ENCODE measurements around the gene EFNA5. TPM values are rescaled to one million over a fixed set of nuclear protein-coding genes. Genes with fewer than 3 reads are reported as not detected.

The EFNA5 gene
- total and polyA plus RNA-seq, 2 of the 8 experiments (the other 6 are each of a cell fraction or from before 2014, with no cell fraction given), result 9.6 to 21.8 TPM

- Histone ChIP-seq H3K18ac (ENCODE audit: extremely low read depth, low read length) (no peak overlapping the region), H4K8ac (ENCODE audit: extremely low read depth, insufficient read depth, low read length) (no peak overlapping the region), H3K4me1 (replicated peaks in 1 of 4; ENCODE audit: control insufficient read depth in 3 of 4, insufficient read depth in 4 of 4, low read length in 3 of 4) (peaks cover 2 to 13% (median 7%) of the 10 kb centered on the region in 4 experiments; a peak in 4 of 7 replicates), H3K23ac (ENCODE audit: insufficient read length) (no peak overlapping the region), H2AFZ (ENCODE audit: low read length) (no peak overlapping the region), H2BK5ac (ENCODE audit: low read depth, low read length) (no peak overlapping the region), H3K79me1 (ENCODE audit: low read depth, low read length) (no peaks in the 10 kb centered on the region), H4K91ac (replicated peaks; ENCODE audit: insufficient read length, low read length) (no peak overlapping the region), H2BK120ac (replicated peaks; ENCODE audit: low read depth, low read length) (no peak overlapping the region), H4K20me1 (replicated peaks in 1 of 2; ENCODE audit: control insufficient read depth in 1 of 2, insufficient read depth in 2 of 2, low read length in 2 of 2) (no peaks in the 10 kb centered on the region), H3K23me2 (ENCODE audit: low read depth, low read length) (no peaks in the 10 kb centered on the region), H2BK12ac (ENCODE audit: low read depth, low read length) (no peak overlapping the region), H2BK15ac (ENCODE audit: low read length) (no peak overlapping the region), H3K4ac (replicated peaks; ENCODE audit: insufficient read length, low read depth, low read length) (no peak overlapping the region), H2BK20ac (ENCODE audit: low read length) (no peak overlapping the region), H3K9ac (replicated peaks in 1 of 4; ENCODE audit: extremely low read depth in 1 of 4, low read depth in 3 of 4, low read length in 3 of 4) (no peak overlapping the region), H4K5ac (ENCODE audit: insufficient read length, low read depth, low read length) (no peak overlapping the region), H3K27me3 (replicated peaks in 1 of 4; ENCODE audit: control insufficient read depth in 3 of 4, extremely low read depth in 1 of 4, insufficient read depth in 3 of 4, low read length in 3 of 4) (no peaks in the 10 kb centered on the region), H3K4me2 (ENCODE audit: insufficient read depth in 1 of 2, low read depth in 2 of 2, low read length in 2 of 2) (no peak overlapping the region), H3K36me3 (ENCODE audit: control insufficient read depth in 2 of 4, insufficient read depth in 4 of 4, low read length in 3 of 4) (no peaks in the 10 kb centered on the region), H3K79me2 (ENCODE audit: control insufficient read depth in 1 of 2, insufficient read depth in 2 of 2, low read length in 2 of 2) (peaks cover 0 to 13% of the 10 kb centered on the region in 2 experiments; a peak in 3 of 4 replicates), H3K4me3 (ENCODE audit: extremely low read depth in 1 of 4, insufficient read depth in 2 of 4, low read depth in 3 of 4, low read length in 4 of 4) (no peak overlapping the region), H3K9me3 (ENCODE audit: insufficient read depth in 2 of 2, low read depth in 1 of 2, low read length in 1 of 2) (no peaks in the 10 kb centered on the region), H3K56ac (replicated peaks; ENCODE audit: insufficient read length, low read depth, low read length) (no peak overlapping the region), H3K27ac (ENCODE audit: low read depth, low read length) (no peak overlapping the region), H2AK5ac (ENCODE audit: low read depth, low read length) (no peak overlapping the region), H3K14ac (ENCODE audit: insufficient read length) (no peak overlapping the region)
- CTCF ChIA-PET (ENCODE audit: partially characterized antibody), result no interaction called here
- POLR2A ChIA-PET (ENCODE audit: partially characterized antibody), result no interaction called here
- WGBS, 2 experiments (ENCODE audit: extremely low coverage in 1 of 2, insufficient coverage in 1 of 2, insufficient read length in 1 of 2, insufficient replicate concordance in 2 of 2, low coverage in 1 of 2, low lambda C conversion rate in 2 of 2, missing lambda C conversion rate in 1 of 2), result 85% methylated on average over 4 of the region's 4 CpGs; no CpG with 5 or more reads in 1 of the 2 experiments
- TF ChIP-seq RAD21 (IDR thresholded peaks at IDR 0.05 in 1 of 2, conservative IDR thresholded peaks at IDR 0.05 in 1 of 2; ENCODE audit: low read depth in 2 of 2, low read length in 2 of 2) (no peak), TAF7 (optimal IDR thresholded peaks at IDR 0.05; ENCODE audit: borderline replicate concordance, low read depth, low read length) (no peak), CHD1 (IDR thresholded peaks at IDR 0.05; ENCODE audit: low read depth, low read length) (no peak), CTCF (IDR thresholded peaks at IDR 0.05; ENCODE audit: control extremely low read depth in 1 of 3, insufficient read depth in 1 of 3, low read depth in 1 of 3, low read length in 3 of 3) (no peak), TBP (IDR thresholded peaks at IDR 0.05; ENCODE audit: low read depth, low read length) (no peak), CEBPB (IDR thresholded peaks at IDR 0.05; ENCODE audit: low read depth, low read length) (no peak), RFX5 (IDR thresholded peaks at IDR 0.05; ENCODE audit: borderline replicate concordance, low read depth, low read length) (no peak), MAFK (IDR thresholded peaks at IDR 0.05; ENCODE audit: low read depth, low read length) (no peak), EP300 (IDR thresholded peaks at IDR 0.05; ENCODE audit: borderline replicate concordance in 1 of 2, low read depth in 2 of 2, low read length in 2 of 2) (no peak), SP1 (IDR thresholded peaks at IDR 0.05; ENCODE audit: low read depth, low read length) (no peak)
- FAIRE-seq, result no peak
- DNase-seq (ENCODE audit: low read depth in 1 of 2, low spot score in 2 of 2), result no peak
Observed at GRCh38 chr5:107636068-107636467, 34.7 kb downstream of the EFNA5 start.

Data from H1 (cell line).